Panc1 (cell line): ENCODE results near the gene B4GALT3.

Source experiments
- POLR2AphosphoS5 ChIP-seq: IDR thresholded peaks from 2 replicates; pipeline ENCODE4 v1.6.1; 2012; ENCODE audit warnings: mild to moderate bottlenecking, low read depth, low read length, moderate library complexity
- SIN3A ChIP-seq: IDR thresholded peaks from 2 replicates; pipeline ENCODE4 v1.6.1; 2012; ENCODE audit warnings: low read depth, mild to moderate bottlenecking, low read length, moderate library complexity, borderline replicate concordance; ENCODE audit not compliant: insufficient read depth
- TF ChIP-seq, protein P1 (sequence below), 2 experiments: IDR thresholded peaks; 2 replicates each; pipeline ENCODE4 v1.6.1; 2011 to 2012; ENCODE audit warnings: low read depth in 2 of 2, control low read depth in 1 of 2, low read length in 1 of 2, mild to moderate bottlenecking in 1 of 2, moderate library complexity in 1 of 2; ENCODE audit not compliant: insufficient read depth in 1 of 2
- TF ChIP-seq, protein P2 (sequence below): fragments of 450-650 bp; IDR thresholded peaks from 2 replicates; pipeline ENCODE4 v1.5.1; 2017; ENCODE audit warnings: mild to moderate bottlenecking

DNA sequence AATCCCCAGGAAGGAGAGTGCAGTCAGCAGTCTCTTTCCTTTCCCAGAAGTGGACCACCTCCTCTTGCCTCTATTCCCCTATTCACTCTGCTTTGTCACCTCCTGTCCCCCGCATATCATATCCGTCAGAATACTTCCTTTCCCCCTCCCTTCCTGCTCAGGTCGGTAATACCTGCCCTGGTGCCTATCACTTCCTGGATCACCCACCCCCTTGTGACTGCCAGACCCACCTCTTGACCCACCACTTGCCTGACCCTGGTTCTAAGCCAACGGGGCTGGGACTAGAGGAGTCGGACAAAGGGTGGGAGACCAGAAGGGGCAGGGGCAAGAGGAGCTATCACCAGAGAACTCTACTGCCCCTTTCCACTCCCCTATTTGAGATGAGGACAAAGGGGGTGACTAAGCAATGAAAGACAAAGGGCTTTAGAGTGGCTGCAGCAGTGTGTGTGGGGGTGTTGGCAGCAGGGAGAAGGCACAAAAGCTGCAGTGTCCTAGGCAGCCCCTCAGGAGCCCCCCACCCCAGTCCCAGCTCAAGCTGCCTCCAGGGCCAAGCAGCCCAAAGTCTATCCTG, 23.2 kb upstream of the B4GALT3 start:
- no peak for TF ChIP-seq POLR2AphosphoS5
- TF ChIP-seq, protein P1, sequence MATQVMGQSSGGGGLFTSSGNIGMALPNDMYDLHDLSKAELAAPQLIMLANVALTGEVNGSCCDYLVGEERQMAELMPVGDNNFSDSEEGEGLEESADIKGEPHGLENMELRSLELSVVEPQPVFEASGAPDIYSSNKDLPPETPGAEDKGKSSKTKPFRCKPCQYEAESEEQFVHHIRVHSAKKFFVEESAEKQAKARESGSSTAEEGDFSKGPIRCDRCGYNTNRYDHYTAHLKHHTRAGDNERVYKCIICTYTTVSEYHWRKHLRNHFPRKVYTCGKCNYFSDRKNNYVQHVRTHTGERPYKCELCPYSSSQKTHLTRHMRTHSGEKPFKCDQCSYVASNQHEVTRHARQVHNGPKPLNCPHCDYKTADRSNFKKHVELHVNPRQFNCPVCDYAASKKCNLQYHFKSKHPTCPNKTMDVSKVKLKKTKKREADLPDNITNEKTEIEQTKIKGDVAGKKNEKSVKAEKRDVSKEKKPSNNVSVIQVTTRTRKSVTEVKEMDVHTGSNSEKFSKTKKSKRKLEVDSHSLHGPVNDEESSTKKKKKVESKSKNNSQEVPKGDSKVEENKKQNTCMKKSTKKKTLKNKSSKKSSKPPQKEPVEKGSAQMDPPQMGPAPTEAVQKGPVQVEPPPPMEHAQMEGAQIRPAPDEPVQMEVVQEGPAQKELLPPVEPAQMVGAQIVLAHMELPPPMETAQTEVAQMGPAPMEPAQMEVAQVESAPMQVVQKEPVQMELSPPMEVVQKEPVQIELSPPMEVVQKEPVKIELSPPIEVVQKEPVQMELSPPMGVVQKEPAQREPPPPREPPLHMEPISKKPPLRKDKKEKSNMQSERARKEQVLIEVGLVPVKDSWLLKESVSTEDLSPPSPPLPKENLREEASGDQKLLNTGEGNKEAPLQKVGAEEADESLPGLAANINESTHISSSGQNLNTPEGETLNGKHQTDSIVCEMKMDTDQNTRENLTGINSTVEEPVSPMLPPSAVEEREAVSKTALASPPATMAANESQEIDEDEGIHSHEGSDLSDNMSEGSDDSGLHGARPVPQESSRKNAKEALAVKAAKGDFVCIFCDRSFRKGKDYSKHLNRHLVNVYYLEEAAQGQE (IDR thresholded peaks at IDR 0.05; ENCODE audit: insufficient read depth in 1 of 2, low read depth in 2 of 2, low read length in 1 of 2), result no peak
- TF ChIP-seq, protein P2, sequence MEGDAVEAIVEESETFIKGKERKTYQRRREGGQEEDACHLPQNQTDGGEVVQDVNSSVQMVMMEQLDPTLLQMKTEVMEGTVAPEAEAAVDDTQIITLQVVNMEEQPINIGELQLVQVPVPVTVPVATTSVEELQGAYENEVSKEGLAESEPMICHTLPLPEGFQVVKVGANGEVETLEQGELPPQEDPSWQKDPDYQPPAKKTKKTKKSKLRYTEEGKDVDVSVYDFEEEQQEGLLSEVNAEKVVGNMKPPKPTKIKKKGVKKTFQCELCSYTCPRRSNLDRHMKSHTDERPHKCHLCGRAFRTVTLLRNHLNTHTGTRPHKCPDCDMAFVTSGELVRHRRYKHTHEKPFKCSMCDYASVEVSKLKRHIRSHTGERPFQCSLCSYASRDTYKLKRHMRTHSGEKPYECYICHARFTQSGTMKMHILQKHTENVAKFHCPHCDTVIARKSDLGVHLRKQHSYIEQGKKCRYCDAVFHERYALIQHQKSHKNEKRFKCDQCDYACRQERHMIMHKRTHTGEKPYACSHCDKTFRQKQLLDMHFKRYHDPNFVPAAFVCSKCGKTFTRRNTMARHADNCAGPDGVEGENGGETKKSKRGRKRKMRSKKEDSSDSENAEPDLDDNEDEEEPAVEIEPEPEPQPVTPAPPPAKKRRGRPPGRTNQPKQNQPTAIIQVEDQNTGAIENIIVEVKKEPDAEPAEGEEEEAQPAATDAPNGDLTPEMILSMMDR, result no peak
- no peak for TF ChIP-seq SIN3A
